GM23248 (cell line): ENCODE data around the gene POLG2.
"Not testable (repeated sequence)": the region's sequence is repeated elsewhere in the genome, so short reads cannot be mapped to it uniquely, and the experiment has no call there.

ENCODE experiments used
- EZH2 ChIP-seq: fragments of 200-600 bp; sonication (generic); IDR thresholded peaks from 2 replicates; pipeline ENCODE4 v1.6.1; 2018; ENCODE audit warnings: antibody characterized with exemption, mild to moderate bottlenecking; ENCODE audit not compliant: insufficient read depth, poor library complexity, severe bottlenecking
- EZH2phosphoT487 ChIP-seq: fragments of 200-600 bp; sonication (generic); IDR thresholded peaks from 2 replicates; pipeline ENCODE4 v1.6.1; 2018; ENCODE audit warnings: antibody characterized with exemption, moderate library complexity, mild to moderate bottlenecking, low read depth; ENCODE audit not compliant: insufficient read depth

DNA sequence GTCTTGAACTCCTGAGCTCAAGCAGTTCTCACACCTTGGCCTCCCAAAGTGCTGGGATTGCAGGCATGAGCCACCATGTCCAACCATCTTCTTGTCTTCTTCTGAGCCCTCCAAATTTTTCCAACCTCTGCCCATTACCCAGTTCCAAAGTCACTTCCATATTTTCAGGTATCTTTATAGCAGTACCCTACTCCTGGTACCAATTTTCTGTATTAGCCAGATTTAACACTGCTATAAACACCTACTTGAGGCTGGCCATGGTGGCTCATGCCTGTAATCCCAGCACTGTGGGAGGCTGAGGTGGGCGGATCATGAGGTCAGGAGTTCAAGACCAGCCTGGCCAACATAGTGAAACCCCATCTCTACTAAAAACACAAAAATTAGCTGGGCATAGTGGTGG is 57.3 kb downstream of the POLG2 start:
- TF ChIP-seq EZH2phosphoT487, EZH2: not testable (repeated sequence)
